CD4-positive, alpha-beta T cell treated with Interleukin-2 at 100 ng/mL for 4 hours (primary cell): ENCODE data around the gene FGD6.
A peak's percentile ranks its signal among the peaks of the same experiment; 100 is the strongest.
"Not testable (repeated sequence)": the region's sequence is repeated elsewhere in the genome, so short reads cannot be mapped to it uniquely, and the experiment has no call there.

Experiments
- DNase-seq: peaks from one replicate; pipeline ENCODE4 v3.0.0-alpha.2; 2020; ENCODE audit warnings: low spot score

FGD6 gene

DNA sequence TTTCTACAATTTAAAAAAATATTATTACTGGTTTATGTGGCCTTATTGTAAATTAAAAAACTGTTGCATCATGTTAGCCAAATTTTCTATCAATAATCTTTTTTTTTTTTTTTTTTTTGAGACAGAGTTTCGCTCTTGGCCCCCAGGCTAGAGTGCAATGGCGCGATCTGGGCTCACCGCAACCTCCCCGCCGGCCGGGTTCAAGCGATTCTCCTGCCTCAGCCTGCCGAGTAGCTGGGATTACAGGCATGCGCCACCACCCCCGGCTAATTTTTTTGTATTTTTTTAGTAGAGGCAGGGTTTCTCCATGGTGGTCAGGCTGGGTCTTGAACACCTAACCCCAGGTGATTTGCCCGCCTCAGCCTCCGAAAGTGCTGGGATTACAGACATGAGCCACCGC, 16.9 kb upstream of the FGD6 start:
- not testable (repeated sequence) for DNase-seq

DNA sequence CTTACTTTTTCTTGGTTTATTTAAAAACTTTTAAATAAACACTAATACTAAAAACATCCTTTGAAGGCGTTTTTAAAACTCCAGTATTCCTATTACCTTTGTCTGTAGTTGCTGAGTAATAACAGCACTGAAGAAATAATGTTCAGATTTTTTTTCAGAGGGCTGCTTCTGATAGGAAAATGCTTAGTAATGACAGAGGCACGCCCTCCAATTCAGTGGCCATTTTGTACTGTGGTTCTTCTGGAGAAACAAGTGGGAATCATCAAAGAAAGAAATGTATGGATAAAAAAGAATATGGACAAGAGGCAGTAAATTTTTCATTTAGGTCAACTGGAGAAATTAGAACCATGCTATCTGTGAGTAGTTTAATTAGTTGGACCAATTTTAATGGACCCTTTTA, 13.9 kb upstream of the FGD6 start:
- DNase-seq = no peak

DNA sequence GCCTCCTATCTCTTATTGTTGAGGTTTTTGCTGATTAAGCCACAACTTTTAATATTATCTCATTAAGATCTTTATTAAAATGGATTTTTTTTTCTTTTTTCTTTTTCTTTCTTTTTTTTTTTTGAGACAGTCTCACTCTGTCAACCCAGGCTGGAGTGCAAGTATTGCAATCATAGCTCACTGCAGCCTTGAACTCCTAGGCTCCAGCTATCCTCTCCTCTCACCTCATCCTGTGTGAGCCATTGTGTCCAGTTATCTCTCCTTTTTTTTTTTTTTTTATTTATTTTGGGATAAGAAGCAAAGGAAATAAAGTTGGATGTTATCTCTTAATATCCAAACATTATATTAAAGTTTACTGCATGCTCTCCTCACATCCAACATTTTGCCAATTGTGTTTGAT, 13.0 kb upstream of the FGD6 start:
- DNase-seq = no peak

DNA sequence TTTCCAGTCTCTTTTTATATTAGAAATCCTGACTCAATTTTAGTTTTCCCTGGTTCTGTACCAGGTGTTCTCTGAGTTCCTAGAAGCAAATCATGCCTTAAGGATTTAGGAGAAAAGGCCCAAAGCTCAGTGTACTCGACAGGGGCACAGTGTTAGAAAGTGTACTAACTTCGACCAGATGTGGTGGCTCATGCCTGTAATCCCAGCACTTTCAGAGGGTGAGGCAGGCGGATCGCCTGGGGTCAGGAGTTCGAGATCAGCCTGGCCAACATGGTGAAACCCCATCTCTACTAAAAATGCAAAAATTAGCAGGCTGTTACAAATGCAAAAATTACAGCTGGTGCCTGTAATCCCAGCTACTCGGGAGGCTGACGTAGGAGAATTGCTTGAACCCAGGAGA, 12.4 kb upstream of the FGD6 start:
- DNase-seq = no peak

DNA sequence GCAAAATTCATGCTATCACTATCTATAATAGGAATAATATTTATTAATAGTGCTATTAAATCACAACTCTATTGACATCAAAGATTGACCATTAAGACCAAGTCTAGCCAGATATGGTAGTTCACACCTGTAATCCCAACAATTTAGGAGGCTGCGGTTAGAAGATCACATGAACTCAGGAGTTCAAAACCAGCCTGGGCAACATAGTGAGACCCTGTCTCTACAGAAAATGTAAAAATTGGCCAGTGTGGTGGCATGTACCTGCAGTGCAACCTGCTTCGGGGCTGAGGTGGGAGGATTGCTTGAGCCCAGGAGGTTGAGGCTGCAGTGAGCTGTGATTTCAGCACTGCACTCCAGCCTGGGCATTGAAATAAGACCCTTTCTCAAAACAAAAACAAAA, 11.3 kb upstream of the FGD6 start:
- no peak for DNase-seq

DNA sequence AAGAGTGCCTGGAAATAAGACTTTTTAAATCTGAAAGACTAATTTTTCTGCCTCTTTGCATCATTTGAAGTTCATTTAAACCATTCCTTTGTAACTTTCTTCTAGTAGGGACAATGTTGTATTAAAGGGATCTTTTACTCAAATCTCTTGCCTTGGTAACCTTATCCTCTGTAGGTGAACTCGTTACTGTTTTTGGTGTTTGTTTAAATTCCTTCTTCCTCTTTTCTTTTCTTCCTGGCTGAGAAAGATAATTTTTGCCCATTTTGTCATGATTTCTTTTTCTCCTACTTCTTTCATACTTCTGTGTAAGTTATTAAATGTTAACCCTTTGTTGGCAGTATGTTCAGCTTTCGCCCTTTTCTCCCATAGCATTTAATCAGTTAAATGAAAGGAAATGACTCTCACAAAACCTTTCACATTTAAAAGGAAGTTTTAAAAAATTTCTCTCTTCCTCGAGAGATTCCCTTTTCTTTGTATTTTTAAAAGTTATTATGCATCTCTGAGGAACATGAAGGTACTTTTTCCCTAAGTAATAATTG, 10.6 kb upstream of the FGD6 start:
- no peak for DNase-seq

DNA sequence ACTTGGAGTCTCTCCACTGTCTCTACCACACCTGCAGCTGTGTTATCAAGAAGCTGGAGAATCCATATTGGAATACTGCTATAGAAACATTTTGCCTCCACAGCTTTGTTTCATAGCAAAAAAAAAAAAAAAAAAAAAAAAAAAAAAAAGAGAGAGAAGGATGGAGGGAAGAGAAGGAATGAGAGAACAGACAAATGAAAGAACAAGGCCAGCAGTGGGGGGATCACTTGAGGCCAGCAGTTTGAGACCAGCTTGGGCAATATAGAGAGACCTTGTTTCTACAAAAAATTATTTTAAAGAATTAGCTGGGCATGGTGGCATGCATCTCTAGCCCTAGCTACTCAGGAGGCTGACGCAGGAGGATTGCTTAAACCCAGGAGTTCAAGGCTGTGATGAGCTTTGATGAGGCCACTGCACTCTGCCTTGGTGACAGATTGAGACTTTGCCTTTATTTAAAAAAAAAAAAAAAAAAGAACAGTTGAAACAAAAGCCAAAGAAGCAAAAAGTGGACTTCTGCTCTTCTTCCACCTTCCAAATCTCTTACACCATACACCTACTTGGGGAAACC, 8.5 kb upstream of the FGD6 start:
- no peak for DNase-seq

DNA sequence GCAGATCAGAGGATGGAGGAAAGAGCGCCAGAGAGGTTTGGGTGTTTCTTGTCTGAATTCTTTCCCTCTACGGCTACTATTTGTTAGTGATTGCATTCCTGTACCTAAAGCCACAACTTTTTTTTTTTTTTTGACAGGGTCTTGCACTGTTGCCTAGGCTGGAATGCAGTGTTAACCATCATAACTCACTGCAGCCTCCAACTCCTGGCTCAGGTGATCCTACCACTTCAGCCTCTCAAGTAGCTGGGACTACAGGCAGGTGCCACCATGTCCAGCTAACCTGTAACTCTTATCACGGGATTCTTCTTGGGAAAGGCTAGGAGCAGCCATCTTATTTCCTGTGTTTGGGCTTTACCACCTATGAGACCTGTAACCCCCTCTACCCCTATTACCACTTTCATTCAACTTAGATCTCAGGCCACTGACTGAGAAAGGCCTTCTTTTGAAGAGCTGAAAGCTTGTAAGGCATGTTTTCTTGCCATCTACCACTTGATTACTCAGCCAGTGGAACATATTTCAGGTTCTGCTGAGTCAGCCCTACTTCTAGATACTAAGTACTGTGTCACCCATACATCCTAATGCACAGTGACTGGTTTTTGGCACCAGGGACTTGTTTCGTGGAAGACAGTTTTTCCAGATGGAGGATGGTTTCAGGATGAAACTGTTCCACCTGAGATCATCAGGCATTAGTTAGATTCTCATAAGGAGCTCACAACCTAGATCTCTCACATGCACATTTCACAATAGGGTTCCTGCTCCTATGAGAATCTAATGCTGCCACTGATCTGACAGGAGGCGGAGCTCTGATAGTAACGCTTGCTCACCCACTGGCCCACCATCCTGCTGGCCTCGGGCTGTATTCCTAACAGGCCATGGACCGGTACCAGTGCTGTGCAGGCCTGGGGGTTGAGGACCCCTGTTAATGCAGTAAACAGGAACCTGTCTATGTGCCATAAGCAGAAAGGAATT, 7.2 kb upstream of the FGD6 start:
- DNase-seq = no peak

DNA sequence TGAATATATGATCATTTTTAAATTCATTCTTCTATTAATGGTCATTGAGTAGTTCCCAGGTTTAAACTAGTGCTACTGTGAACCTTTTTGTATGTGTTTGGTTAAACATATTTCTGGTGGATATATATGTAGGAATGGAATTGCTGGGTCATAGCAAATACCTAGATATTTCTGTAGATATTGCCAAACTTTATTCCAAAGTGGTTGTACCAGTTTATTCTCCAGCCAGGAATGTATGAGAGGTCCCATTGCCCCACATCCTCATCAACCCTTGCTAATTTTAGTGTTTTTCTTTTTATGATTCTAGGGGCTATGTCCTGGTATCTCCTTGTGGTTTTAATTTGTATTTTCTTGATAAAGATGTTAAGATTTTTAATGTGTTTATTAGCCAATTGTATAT, 3.5 kb upstream of the FGD6 start:
- DNase-seq = no peak

DNA sequence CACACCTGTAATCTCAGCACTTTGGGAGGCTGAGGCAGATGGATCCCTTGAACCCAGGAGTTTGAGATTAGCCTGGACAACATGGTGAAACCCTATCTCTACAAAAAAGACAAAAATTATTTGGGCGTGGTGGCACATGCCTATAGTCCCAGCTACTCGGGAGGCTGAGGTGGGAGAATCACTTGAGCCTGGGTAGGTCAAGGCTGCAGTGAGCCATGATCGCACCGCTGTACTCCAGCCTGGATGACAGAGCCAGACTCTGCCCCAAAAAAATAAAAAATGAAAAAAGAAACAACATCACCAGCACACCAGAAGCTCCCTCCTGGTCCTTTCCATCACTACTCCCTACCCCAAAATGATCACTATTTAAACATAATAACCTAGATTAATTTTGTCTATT, 2.9 kb upstream of the FGD6 start:
- no peak for DNase-seq

DNA sequence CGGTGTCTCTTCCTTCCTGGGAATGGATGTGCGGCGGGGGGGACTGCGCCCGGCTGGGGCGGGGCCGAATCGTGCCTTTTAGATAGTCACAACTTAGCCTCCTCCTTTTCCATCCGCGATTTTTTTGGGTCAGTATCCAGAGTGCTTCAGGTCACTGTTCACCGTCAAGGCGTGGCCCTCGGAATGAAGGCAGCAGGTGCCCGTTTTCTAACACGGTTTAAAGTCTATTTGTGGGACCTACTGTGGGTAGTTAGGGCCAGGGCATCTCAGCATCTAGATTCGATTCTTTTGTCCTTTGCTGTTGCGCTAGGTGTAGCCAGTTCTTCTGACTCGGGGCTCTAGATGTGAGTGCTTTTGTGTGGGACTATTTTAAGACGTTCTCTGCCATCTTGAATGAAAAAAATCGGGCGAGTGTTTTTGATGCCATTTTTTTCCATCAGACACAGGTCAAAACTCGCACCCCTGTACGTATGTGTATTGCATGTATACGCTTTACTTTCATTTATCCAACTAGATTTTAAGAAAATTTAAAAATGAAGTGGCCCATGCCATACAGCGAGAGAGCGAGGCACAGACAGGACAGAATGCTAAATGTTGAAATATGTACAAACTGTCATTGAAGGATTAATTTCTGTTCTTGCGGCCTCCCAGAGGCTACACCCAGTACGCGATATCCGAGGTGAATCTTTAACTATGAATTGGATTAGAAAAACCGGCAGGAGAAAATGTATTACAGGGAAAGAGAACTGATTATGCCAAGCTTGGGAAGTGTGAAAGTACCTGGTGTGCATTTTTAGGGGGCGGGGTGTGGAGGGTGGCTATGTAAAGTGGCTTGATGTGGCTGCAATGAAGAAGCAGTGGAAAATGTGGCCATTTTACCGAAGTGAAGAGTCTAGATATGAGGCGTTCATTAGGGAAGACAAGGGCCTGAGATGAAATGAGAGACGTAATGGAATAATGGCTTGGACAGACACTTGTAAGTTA, 1.2 kb upstream of the FGD6 start:
- DNase-seq = peak; percentile 48

DNA sequence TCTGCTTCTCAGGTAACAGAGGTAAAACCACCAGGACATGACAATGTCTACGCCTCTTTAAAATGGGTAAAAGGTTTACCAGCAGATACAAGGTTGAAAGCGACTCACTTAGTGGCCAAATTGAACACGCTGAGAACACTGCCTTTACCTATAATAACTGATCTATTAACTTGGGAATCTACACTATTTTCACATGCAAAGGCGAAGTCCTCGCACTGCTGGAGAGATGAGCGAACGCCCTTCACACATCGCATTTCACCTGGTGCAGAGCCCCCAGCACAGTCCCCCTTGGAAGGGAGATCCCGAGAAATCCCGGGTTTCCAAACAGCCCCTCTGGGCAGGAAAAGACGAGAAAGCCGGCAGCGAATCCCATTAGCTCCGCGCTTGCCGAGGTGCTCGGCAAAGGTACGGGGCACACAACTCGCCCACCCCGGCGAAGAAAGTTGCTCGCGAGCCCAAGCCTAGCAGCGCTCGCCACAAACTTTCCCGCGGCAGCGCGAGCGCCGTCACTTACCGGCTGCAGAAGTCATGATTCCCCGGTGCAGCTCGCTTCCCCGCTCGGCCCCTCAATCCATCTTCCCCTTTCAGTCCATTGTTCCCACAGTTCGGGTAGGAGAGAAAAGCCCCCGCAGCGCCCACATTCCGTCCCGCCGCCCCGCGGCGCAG, 423 bp downstream of the FGD6 start:
- peak; percentile 14 for DNase-seq

DNA sequence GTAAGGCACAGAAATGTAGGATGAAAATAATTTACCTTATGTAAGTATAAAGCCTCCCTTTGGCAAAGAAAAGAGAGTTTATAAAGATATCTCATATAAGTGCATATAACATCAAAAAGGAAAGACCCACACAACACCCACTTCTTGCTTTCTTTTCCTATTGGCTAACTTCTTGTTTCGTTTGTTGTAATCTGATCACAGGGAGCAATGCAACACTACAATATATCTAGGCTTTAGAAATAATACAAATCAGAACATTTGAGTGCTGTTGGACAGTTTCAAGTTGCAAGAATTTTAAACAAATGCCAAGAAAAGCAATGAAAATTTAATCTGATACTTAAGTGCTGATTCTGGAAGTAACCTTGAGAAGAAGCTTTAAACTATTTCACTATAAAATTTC, 1.3 kb downstream of the FGD6 start:
- no peak for DNase-seq

DNA sequence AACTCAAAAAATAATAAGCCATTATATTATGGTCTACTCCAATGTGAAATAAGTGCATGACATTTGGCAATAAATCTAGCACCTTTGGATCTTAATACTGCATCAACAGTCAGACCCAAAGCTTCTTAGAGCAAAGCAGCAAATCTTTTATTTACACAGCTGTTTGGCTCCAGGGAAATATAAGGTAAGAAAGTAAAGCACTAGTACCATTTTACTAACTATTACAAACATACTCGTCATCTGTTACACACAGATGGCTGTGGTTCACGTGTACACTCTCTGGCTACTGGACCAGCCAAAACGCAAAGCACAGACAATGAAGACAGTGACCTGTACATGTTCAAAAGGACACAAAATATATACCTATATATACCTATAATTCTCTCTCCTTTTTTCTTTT, 2.8 kb downstream of the FGD6 start:
- no peak for DNase-seq

DNA sequence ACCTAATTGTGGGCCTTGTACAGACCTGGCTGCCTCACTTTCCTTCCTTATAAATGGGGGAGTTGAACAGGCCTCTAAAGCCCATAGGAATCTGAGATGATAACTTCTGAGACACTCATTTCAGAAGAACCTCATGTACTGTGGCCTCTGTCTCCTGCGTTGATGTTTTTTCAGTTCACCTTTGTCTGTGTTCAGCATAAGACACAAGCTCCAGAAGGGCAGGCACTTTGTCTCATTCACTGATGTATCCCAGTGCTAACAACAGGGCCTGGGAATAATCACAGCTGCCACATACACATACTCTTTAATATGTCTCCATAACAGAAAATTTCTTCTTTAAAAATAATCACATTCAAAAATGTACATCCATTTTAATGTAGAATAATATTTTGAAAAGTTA, 3.3 kb downstream of the FGD6 start:
- no peak for DNase-seq

DNA sequence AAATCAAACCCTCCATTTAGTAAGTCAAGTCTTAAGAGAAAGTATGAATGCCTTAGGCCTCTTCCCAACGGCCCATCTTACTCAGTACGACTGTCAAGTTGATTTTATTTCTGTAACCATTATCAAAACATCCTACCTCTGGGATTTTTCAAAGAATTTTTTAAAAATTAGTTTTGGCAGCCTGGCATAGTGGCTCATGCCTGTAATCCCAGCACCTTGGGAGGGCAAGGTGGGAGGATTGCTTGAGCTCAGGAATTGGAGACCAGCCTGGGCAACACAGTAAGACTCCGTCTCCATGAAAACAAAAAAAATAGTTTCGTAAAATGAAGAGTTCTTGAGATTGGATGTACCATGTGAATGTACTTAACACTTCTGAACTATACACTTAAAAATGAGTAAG, 4.1 kb downstream of the FGD6 start:
- no peak for DNase-seq

DNA sequence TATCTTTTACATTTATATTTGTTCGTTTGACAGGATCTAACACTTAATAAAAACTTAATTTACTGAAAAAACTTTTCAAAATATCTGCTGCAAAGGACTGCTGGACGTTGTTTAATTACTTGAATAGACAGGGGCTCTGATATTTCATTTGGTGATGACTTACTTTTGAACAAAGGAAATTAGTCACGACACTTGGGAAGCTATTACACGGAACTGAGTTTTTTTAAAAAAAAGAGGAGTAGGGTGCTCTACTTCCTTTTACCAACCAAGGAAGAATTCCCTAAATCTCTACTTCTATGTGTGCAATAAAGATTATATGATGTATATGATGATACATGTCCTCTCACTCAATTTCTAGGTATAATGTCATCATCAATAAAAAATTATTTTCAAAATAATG, 4.7 kb downstream of the FGD6 start:
- DNase-seq = no peak

DNA sequence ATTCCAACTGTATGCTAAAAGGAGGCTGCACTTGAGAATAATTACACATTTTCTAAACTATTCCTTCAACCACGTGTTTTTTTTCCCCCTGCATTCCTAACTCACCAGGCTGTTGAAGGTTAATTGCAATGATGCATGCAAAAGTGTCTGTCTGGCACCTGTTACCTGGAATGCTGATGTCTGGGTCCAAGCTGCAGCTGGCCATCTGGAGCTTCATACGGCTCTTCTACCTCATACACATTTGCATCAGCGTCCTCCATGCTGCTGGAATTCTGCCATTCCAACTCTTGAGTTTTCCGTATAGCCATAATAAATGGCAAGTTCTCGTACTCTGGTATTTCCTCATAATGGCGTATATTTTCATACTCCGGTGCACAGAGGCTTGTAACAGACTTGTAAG, 8.6 kb downstream of the FGD6 start:
- no peak for DNase-seq

DNA sequence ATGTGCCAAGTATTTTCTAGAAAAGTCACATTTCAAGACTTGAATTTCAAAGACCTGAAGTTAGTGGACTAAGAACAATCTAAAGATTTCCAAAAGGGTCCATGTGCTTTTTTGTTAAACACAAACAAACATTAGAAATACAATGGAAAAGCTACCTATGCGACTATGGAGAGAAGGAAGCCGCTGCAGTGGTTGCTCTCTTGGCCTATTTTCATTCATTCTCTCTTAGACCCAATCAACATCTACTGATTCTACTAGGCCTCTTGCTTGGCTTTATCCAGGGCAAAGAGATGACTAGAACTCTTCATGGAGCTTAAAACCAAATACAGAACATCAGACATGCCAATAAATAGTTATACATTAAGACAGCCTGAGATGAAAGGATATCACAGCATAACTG, 9.9 kb downstream of the FGD6 start:
- DNase-seq = no peak

DNA sequence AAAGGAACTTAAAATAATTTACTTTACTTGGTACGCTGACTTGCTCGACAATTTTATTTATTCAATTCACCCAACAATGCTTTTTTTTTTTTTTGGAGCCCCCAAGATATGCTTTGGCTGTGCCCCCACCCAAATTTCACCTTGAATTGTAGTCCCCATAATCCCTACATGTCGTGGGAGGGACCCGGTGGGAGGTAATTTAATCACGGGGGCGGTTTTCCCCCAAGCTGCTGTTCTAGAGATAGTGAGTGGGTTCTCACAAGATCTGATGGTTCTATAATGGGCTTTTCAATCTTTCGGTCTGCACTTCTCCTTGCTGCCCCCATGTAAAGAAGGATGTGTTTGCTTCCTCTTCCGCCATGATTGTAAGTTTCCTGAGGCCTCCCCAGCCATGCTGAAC, 10.4 kb downstream of the FGD6 start:
- DNase-seq = no peak

DNA sequence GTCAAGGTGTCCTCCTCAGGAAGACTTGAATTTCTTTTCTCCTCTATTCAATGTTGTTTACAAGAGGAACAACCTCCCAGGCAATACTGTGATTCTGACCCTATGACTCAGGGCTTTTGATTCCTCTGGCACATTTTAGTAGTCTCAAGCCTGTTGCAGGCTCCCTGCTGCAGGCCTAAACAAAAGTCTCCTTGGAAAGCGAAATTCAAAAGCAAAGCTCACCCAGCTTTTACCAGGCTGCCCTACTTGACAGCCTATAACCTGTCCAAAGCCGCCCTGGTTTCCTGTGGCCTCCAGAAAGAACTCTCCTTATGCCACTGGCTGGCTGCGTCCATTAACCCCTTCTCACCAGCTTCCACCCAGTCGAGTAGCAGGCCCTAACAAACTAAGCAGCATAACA, 11.6 kb downstream of the FGD6 start:
- DNase-seq = no peak
